Stimulated activated CD4-positive, alpha-beta T cell treated with anti-CD3 and anti-CD28 coated beads, Interleukin-4, amount 100 ng/mL, for 4 hours (primary cell): ENCODE results near the gene IPO5.

ENCODE experiments used
- DNase-seq, 2 experiments: peaks; one replicate each; pipeline ENCODE4 v3.0.0-alpha.2; 2020

IPO5 gene

DNA sequence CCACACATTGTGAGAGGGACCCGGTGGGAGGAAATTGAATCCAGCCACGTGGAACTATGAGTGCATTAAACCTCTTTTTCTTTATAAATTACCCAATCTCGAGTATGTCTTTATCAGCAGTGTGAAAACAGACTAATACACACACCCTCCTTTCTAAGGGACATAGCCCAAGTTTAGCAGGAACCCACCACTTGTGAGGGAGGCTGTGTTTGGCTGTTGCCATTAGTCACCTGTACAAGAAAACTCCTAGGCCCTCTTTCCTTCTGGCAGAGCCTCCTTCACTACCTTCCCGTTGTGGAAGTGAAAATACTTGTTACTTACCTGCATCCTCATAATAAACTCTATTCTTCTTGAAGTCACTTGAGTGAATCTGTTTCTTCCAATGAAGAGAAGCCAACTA is 113.2 kb downstream of the IPO5 start:
- no peak for DNase-seq

DNA sequence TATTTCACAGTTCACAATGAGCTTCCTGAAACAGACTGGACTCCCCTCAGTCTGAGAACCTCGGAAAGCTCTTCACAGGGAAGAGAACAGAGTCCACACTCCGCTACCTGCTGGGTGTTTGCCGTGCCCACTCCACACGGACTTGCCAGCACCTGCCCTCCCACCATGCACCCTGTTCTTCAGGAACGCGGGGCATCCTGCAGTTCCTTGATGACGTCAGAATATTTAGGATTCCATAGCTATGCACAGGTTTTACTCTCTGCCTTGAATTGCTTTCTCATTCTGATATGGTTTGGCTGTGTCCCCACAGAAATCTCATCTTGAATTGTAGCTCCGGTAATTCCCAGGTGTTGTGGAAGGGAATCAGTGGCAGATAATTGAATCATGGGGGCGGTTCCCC is 115.0 kb downstream of the IPO5 start:
- no peak for DNase-seq

DNA sequence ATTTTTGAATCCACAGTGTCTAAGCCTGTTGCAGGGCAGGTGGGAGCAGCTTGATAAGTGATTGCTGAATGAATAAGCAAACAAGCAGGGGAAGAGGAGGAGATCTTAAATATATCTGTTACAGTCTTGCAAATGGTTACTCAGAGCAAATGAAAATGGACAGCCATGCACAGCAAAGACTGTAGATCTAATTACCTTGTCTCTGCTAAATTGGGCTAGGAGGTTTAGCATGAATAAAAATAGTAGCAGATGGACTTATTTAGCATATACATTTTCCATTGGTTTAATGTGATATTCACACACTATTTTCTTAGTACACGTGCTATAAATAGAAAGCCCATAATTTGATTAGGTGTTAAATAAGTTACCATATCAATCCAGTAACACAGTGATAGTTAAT is 116.5 kb downstream of the IPO5 start:
- DNase-seq = no peak

DNA sequence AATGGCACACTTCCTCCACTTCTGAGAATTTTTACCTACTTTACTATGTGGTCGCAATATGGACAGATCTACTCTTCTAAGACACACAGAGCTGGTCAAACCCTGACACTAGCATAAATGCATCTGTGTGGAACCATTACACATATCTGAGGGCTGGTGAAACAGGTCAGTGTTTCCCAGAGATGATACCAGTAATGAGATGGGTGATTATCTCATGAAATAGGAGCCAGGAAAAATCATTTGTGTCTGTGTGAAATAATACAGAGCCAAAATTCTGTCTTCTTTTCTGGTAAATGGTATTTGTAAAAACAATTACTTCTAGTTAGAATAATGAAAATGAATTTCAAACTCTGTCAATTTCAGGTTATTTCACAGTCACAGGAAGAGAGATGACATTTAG is 117.8 kb downstream of the IPO5 start:
- DNase-seq = no peak

DNA sequence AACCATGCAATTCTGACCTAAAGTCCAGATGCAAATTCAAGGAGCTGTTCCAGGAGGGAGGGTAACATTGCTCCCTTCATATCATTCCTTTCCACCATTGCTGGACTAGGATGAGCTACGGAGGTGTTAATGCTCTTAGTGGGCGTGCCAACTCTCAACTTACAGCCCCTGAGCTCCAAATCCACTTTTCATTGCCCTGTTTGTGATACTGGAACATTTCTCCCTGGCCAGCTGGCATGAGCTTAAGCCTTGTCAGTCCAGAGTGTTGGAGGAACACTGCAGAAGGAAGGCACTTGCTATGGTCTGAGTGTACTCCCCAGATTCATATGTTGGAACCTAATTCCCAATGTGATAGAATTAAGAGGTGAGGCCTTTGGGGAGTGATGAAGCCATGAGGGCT is 119.0 kb downstream of the IPO5 start:
- no peak for DNase-seq
